Keratinocyte (primary cell): ENCODE measurements around the gene SUGCT. TPM values are rescaled to one million over a fixed set of nuclear protein-coding genes. Genes with fewer than 3 reads are reported as not detected.

Source experiments
- DNase-seq: peaks from one replicate; pipeline ENCODE4 v3.0.0-alpha.2; 2011; ENCODE audit warnings: low read depth, missing footprints, low spot score
- FAIRE-seq: peaks from 2 replicates; lab custom pipeline; 2011; peaks lifted over from hg19 to GRCh38; lab: Jason Lieb, UNC
- H2AFZ ChIP-seq: 2 replicates; pipeline ENCODE4 v1.6.0; 2012; ENCODE audit warnings: low read length, control low read depth, inconsistent platforms; ENCODE audit not compliant: control insufficient read depth
- H3K27ac ChIP-seq: 2 replicates; pipeline ENCODE4 v1.5.1; 2011; ENCODE audit warnings: low read length; ENCODE audit not compliant: control insufficient read depth, insufficient read depth
- H3K27me3 ChIP-seq: 3 replicates; pipeline ENCODE4 v1.6.0; 2011; ENCODE audit warnings: low read length; ENCODE audit not compliant: control insufficient read depth, insufficient read depth; ENCODE audit errors: extremely low read depth
- H3K36me3 ChIP-seq, 2 experiments: 2 replicates in 1 of 2; 3 replicates in 1 of 2; pipeline ENCODE4 v1.5.1; 2011; ENCODE audit warnings: low read length in 2 of 2, mild to moderate bottlenecking in 1 of 2; ENCODE audit not compliant: control insufficient read depth in 2 of 2, insufficient read depth in 2 of 2; ENCODE audit errors: extremely low read depth in 1 of 2
- H3K4me1 ChIP-seq: 3 replicates; pipeline ENCODE4 v1.5.1; 2011; ENCODE audit warnings: low read length; ENCODE audit not compliant: control insufficient read depth, insufficient read depth; ENCODE audit errors: extremely low read depth
- H3K4me2 ChIP-seq: 3 replicates; pipeline ENCODE4 v1.6.0; 2011; ENCODE audit warnings: low read depth, low read length; ENCODE audit not compliant: control insufficient read depth, insufficient read depth; ENCODE audit errors: extremely low read depth
- H3K4me3 ChIP-seq, 3 experiments: fragments of 200-600 bp in 1 of 3; sonication (generic) in 1 of 3; 2 replicates in 2 of 3; 3 replicates in 1 of 3; pipeline ENCODE4 v1.5.1; 2011 to 2016; ENCODE audit warnings: low read length in 3 of 3, mild to moderate bottlenecking in 3 of 3, control low read depth in 2 of 3, inconsistent platforms in 1 of 3, low read depth in 1 of 3, mixed read lengths in 1 of 3, mixed run types in 1 of 3, moderate library complexity in 1 of 3; ENCODE audit not compliant: control insufficient read depth in 2 of 3, insufficient read depth in 2 of 3; ENCODE audit errors: extremely low read depth in 1 of 3
- H3K79me2 ChIP-seq: 2 replicates; pipeline ENCODE4 v1.6.0; 2012; ENCODE audit warnings: low read length; ENCODE audit not compliant: control insufficient read depth, insufficient read depth
- H3K9ac ChIP-seq: 3 replicates; pipeline ENCODE4 v1.6.0; 2011; ENCODE audit warnings: low read length; ENCODE audit not compliant: control insufficient read depth, insufficient read depth; ENCODE audit errors: extremely low read depth
- H3K9me1 ChIP-seq: 3 replicates; pipeline ENCODE4 v1.6.0; 2011; ENCODE audit warnings: low read length; ENCODE audit not compliant: control insufficient read depth, insufficient read depth; ENCODE audit errors: extremely low read depth
- H3K9me3 ChIP-seq: 2 replicates; pipeline ENCODE4 v1.5.1; 2012; ENCODE audit warnings: low read depth, low read length; ENCODE audit not compliant: control insufficient read depth
- H4K20me1 ChIP-seq: 3 replicates; pipeline ENCODE4 v1.6.0; 2011; ENCODE audit warnings: low read length; ENCODE audit not compliant: control insufficient read depth, insufficient read depth; ENCODE audit errors: extremely low read depth
- CTCF ChIP-seq, 3 experiments: IDR thresholded peaks in 1 of 3; conservative IDR thresholded peaks in 1 of 3; optimal IDR thresholded peaks in 1 of 3; 2 replicates in 2 of 3; 3 replicates in 1 of 3; pipeline versions ENCODE3 to v1.5.1; 2011; ENCODE audit warnings: low read length in 3 of 3, mild to moderate bottlenecking in 3 of 3, moderate library complexity in 2 of 3, control low read depth in 1 of 3, inconsistent platforms in 1 of 3; ENCODE audit not compliant: insufficient read depth in 2 of 3; ENCODE audit errors: extremely low read depth in 1 of 3
- EZH2 ChIP-seq: IDR thresholded peaks from one replicate; pipeline ENCODE4 v1.6.1; 2012; ENCODE audit warnings: inconsistent platforms, mild to moderate bottlenecking, low read length, moderate library complexity
- dilution Hi-C: fragments of 300-500 bp; cut with MboI; formaldehyde crosslinking; loops from one replicate; pipeline ENCODE4 v1.7.0; 2020; ENCODE audit warnings: low sequenced_read_pairs; ENCODE audit not compliant: extremely low pct_ligation_motif_present
- polyA plus RNA-seq, 5 experiments: library from polyadenylated mRNA; depleted of rRNA in 3 of 5; stranded (reverse) in 3 of 5; stranded (forward) in 1 of 5; unstranded in 1 of 5; fragments of >200 nt; gene quantifications; 1 replicate in 1 of 5; 2 replicates in 3 of 5; 3 replicates in 1 of 5; pipeline versions ENCODE4 v1.2.1 to v1.2.3, GENCODE V29; 2011 to 2012; ENCODE audit warnings: missing spikeins in 2 of 5, low read depth in 1 of 5, low replicate concordance in 1 of 5

SUGCT gene
- polyA plus RNA-seq, 1 donor (not counting 4 experiments of a cell fraction or from before 2014, with no cell fraction given) = 134 TPM

- no peaks in the 10 kb centered on the region for H3K9me1 ChIP-seq
- no peak overlapping the region for H2AFZ ChIP-seq
- no peak overlapping the region for H3K4me3 ChIP-seq
- H3K4me2 ChIP-seq = no peak overlapping the region
- H3K27me3 ChIP-seq = no peaks in the 10 kb centered on the region
- no peak overlapping the region for H3K27ac ChIP-seq
- dilution Hi-C loops = no loop called here
- TF ChIP-seq CTCF (optimal IDR thresholded peaks at IDR 0.05 in 1 of 3, IDR thresholded peaks at IDR 0.05 in 1 of 3, conservative IDR thresholded peaks at IDR 0.05 in 1 of 3; ENCODE audit: extremely low read depth in 1 of 3, insufficient read depth in 2 of 3, low read length in 3 of 3) (no peak), EZH2 (no peak)
- H3K79me2 ChIP-seq = no peaks in the 10 kb centered on the region
- DNase-seq (no peak), FAIRE-seq (peak; percentile 57)
- no peaks in the 10 kb centered on the region for H3K36me3 ChIP-seq
- H3K4me1 ChIP-seq = peaks cover 6% of the 10 kb centered on the region
- no peak overlapping the region for H3K9ac ChIP-seq
- no peaks in the 10 kb centered on the region for H3K9me3 ChIP-seq
- H4K20me1 ChIP-seq = no peaks in the 10 kb centered on the region
Measured at GRCh38 chr7:40583667-40584444, 449.1 kb downstream of the SUGCT start.

GRCh38 chr7:40584667-40585433, 450.0 kb downstream of the SUGCT start:
- DNase-seq (no peak), FAIRE-seq (peak; percentile 83)
- TF ChIP-seq EZH2 = no peak
- no peak for TF ChIP-seq CTCF (optimal IDR thresholded peaks at IDR 0.05 in 1 of 3, IDR thresholded peaks at IDR 0.05 in 1 of 3, conservative IDR thresholded peaks at IDR 0.05 in 1 of 3; ENCODE audit: extremely low read depth in 1 of 3, insufficient read depth in 2 of 3, low read length in 3 of 3)
- Histone ChIP-seq H4K20me1 (no peaks in the 10 kb centered on the region), H3K4me1 (peaks cover 6% of the 10 kb centered on the region), H3K4me2 (no peak overlapping the region), H3K27ac (peak overlapping the region; percentile 8), H2AFZ (no peak overlapping the region), H3K27me3 (no peaks in the 10 kb centered on the region), H3K9ac (no peak overlapping the region), H3K36me3 (no peaks in the 10 kb centered on the region), H3K4me3 (no peak overlapping the region), H3K79me2 (no peaks in the 10 kb centered on the region), H3K9me3 (no peaks in the 10 kb centered on the region), H3K9me1 (no peaks in the 10 kb centered on the region)
- dilution Hi-C loops = no loop called here
